ENCODE measurements around the gene DYNC1LI1. TPM values are rescaled to one million over a fixed set of nuclear protein-coding genes. Genes with fewer than 3 reads are reported as not detected.

Gene DYNC1LI1
- 10 to 100 TPM; 15.3 to 26.4 (median 19.4) TPM for total RNA-seq

DNA sequence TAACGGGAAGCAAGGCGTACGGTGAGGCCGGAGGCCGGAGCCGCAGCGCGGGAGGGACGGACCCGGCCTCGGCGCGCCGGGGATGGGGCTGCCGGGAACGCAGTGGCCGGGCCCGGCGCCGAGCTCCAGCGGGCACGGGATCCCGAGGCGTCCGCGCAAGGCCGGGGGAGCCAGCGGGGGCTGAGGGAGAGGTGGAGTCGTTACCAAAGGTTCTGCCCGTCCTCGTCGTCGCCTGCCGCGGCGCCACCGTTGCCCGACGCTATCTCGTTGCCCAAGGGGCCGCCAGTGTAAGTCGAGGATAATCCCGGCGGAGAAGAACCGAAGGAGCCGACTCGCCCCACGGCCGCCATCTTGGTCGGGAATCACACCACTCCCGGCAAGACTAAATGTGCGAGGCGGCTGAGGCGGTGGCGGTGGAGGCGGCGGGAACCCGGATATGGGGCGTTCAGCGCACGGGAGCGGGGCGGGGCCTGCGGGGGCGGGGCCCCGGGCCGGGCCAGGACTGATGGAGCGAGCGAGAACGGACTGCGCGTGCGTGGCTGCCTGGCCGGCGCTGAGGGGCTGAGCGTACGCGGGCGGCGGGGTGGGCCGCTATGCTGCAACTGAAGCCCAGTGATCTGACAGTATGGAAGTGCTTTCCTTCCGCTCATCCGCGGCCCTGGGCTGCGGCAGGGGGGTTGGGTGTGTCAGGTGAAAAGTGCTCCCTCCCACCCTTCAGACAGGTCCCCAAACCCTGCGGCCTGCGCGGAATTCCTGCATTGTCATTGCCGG lies at the start of gene DYNC1LI1:
TSS of gene DYNC1LI1 (minus strand) at position 438 of the 771 bp plus-strand sequence. CDS start at position 350, 88 bp downstream.
- peak; percentile 92 to 97 (median 95) for DNase-seq
- no peaks in the 10 kb centered on the region for H3K9me3 ChIP-seq
- H3K27ac ChIP-seq = peak within 1 kb of the TSS; percentile 97 to 98 (median 98)
- H3K4me3 ChIP-seq = peak within 1 kb of the TSS; percentile 87 to 97 (median 92)
- peaks cover 0 to 11% (median 2%) of the 10 kb centered on the region in 4 donors for H3K4me1 ChIP-seq
- TF ChIP-seq, protein P1, sequence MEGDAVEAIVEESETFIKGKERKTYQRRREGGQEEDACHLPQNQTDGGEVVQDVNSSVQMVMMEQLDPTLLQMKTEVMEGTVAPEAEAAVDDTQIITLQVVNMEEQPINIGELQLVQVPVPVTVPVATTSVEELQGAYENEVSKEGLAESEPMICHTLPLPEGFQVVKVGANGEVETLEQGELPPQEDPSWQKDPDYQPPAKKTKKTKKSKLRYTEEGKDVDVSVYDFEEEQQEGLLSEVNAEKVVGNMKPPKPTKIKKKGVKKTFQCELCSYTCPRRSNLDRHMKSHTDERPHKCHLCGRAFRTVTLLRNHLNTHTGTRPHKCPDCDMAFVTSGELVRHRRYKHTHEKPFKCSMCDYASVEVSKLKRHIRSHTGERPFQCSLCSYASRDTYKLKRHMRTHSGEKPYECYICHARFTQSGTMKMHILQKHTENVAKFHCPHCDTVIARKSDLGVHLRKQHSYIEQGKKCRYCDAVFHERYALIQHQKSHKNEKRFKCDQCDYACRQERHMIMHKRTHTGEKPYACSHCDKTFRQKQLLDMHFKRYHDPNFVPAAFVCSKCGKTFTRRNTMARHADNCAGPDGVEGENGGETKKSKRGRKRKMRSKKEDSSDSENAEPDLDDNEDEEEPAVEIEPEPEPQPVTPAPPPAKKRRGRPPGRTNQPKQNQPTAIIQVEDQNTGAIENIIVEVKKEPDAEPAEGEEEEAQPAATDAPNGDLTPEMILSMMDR (IDR thresholded peaks at IDR 0.05) = no peak
- TF ChIP-seq POLR2A (IDR thresholded peaks at IDR 0.05) = peak; percentile 43 to 67
- H3K36me3 ChIP-seq = peaks cover 0 to 4% (median 0%) of the 10 kb centered on the region in 3 donors
- H3K27me3 ChIP-seq = no peaks in the 10 kb centered on the region

GRCh38 chr3:32619395-32619794 lies 48.7 kb upstream of the DYNC1LI1 start:
- no peak for DNase-seq
- TF ChIP-seq, protein P1 (IDR thresholded peaks at IDR 0.05) = no peak
- TF ChIP-seq POLR2A (IDR thresholded peaks at IDR 0.05) = no peak
- H3K27ac ChIP-seq = no peak overlapping the region
- H3K4me1 ChIP-seq = no peaks in the 10 kb centered on the region
- H3K4me3 ChIP-seq = no peak overlapping the region
- H3K36me3 ChIP-seq = no peaks in the 10 kb centered on the region
- no peaks in the 10 kb centered on the region for H3K27me3 ChIP-seq
- no peaks in the 10 kb centered on the region for H3K9me3 ChIP-seq

GRCh38 chr3:32616267-32616962 lies 45.8 kb upstream of the DYNC1LI1 start:
- Histone ChIP-seq H3K9me3 (no peaks in the 10 kb centered on the region), H3K27me3 (no peaks in the 10 kb centered on the region), H3K4me3 (no peak overlapping the region), H3K27ac (no peak overlapping the region), H3K36me3 (no peaks in the 10 kb centered on the region), H3K4me1 (no peaks in the 10 kb centered on the region)
- TF ChIP-seq, protein P1 (IDR thresholded peaks at IDR 0.05) = no peak
- TF ChIP-seq POLR2A (IDR thresholded peaks at IDR 0.05) = no peak
- DNase-seq = no peak

- Histone ChIP-seq H3K36me3 (no peaks in the 10 kb centered on the region), H3K27me3 (no peaks in the 10 kb centered on the region), H3K9me3 (no peaks in the 10 kb centered on the region), H3K4me1 (no peaks in the 10 kb centered on the region), H3K4me3 (no peak overlapping the region), H3K27ac (no peak overlapping the region)
- TF ChIP-seq POLR2A (IDR thresholded peaks at IDR 0.05) = no peak
- TF ChIP-seq, protein P1 (IDR thresholded peaks at IDR 0.05) = no peak
- no peak for DNase-seq
These were observed 44.3 kb upstream of the DYNC1LI1 start for GRCh38 chr3:32614956-32615355.

DNA sequence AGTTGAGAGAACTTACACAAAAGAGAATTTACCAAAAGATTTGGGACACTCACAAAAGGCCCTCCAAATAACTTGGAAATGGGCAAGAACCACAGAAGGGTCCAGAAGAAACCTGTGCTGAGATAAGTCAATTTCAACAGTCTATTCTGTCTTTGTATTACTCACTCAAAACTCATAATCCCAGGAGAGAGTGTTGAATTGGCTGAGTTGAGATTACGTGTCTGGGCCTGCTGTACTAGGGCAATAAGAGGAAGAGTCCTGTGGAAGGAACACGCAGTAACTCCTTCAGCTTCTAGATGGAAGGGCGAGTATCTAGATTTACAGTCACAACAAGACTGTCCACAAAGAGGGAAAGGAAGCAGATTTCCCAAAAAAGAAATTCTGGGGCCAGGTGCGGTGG lies 42.5 kb upstream of the DYNC1LI1 start:
- no peak overlapping the region for H3K27ac ChIP-seq
- H3K36me3 ChIP-seq = no peaks in the 10 kb centered on the region
- no peak for DNase-seq
- TF ChIP-seq, protein P1 (IDR thresholded peaks at IDR 0.05) = no peak
- no peak for TF ChIP-seq POLR2A (IDR thresholded peaks at IDR 0.05)
- H3K27me3 ChIP-seq = no peaks in the 10 kb centered on the region
- no peaks in the 10 kb centered on the region for H3K4me1 ChIP-seq
- no peak overlapping the region for H3K4me3 ChIP-seq
- H3K9me3 ChIP-seq = no peaks in the 10 kb centered on the region

Measured in Peyer's patch (tissue), 4 donors.